ENCODE measurements around the gene DLG2.

GRCh38 chr11:84608837-84609196 lies 1018.3 kb downstream of the DLG2 start:
- no peak for TF ChIP-seq POLR2A (IDR thresholded peaks at IDR 0.05; ENCODE audit: low read depth, low read length)
- no peak for TF ChIP-seq CTCF (IDR thresholded peaks at IDR 0.05; ENCODE audit: extremely low read depth in 1 of 2, insufficient read depth in 1 of 2, low read depth in 1 of 2, low read length in 2 of 2)
- no peak for TF ChIP-seq POLR2AphosphoS5 (IDR thresholded peaks at IDR 0.05; ENCODE audit: insufficient read depth, low read depth, low read length)
- no peak for TF ChIP-seq EZH2 (IDR thresholded peaks at IDR 0.05; ENCODE audit: borderline replicate concordance, low read depth, low read length, severe bottlenecking)
- TF ChIP-seq MYC (IDR thresholded peaks at IDR 0.05; ENCODE audit: low read depth, low read length) = no peak
- TF ChIP-seq GATA2 (IDR thresholded peaks at IDR 0.05; ENCODE audit: insufficient read depth, insufficient read length, low read depth, low read length) = no peak
- TF ChIP-seq MAX (IDR thresholded peaks at IDR 0.05; ENCODE audit: insufficient read depth, insufficient read length) = no peak
- TF ChIP-seq FOS (IDR thresholded peaks at IDR 0.05; ENCODE audit: borderline replicate concordance, insufficient read depth, low read length) = no peak
